Activated T-cell treated with anti-CD3 and anti-CD28 coated beads, Interleukin-2, amount 50 U/mL, for 24 hours (primary cell): ENCODE data around the gene IP6K1.
"Not testable (repeated sequence)": the region's sequence is repeated elsewhere in the genome, so short reads cannot be mapped to it uniquely, and the experiment has no call there.

ENCODE experiments used
- DNase-seq: peaks from one replicate; pipeline ENCODE4 v3.0.0-alpha.2; 2020
- H3K27ac Mint-ChIP-seq: 2 replicates; pipeline ENCODE4 v1.8.0; 2020; ENCODE audit warnings: mild to moderate bottlenecking, mixed read lengths
- H3K27me3 Mint-ChIP-seq: 2 replicates; pipeline ENCODE4 v1.8.0; 2020; ENCODE audit warnings: mixed read lengths
- H3K36me3 Mint-ChIP-seq: 2 replicates; pipeline ENCODE4 v1.8.0; 2020; ENCODE audit warnings: low read depth, mixed read lengths
- H3K4me1 Mint-ChIP-seq: 2 replicates; pipeline ENCODE4 v1.8.0; 2020; ENCODE audit warnings: low read depth, mixed read lengths
- H3K4me3 Mint-ChIP-seq: 2 replicates; pipeline ENCODE4 v1.8.0; 2020; ENCODE audit warnings: mild to moderate bottlenecking, moderate library complexity, mixed read lengths
- H3K9me3 Mint-ChIP-seq: 2 replicates; pipeline ENCODE4 v1.8.0; 2020; ENCODE audit warnings: mixed read lengths

IP6K1 gene

DNA sequence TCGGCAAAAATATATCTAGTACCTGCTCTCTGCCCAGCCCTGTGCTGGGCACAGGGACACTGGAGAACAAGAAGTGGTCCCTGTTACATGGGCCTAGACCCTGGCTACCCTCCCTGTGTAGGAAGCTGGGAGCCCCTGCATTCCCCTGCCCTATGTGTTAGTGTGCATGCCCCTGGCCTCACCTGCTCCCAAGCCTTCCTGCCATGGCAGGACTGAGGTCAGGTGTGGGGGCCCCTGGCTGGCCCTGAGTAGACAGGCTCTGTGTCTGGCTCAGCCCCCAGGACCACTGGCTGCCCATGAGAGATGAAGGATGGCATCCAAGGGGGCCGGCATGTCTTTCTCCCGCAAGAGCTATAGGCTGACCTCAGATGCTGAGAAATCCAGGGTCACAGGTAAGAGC is 95.5 kb downstream of the IP6K1 start:
- peak overlapping the region; percentile 97 for H3K4me3 Mint-ChIP-seq
- H3K27me3 Mint-ChIP-seq, H3K9me3 Mint-ChIP-seq, DNase-seq: not testable (repeated sequence)
- peaks cover 22% of the 10 kb centered on the region for H3K36me3 Mint-ChIP-seq
- peaks cover 49% of the 10 kb centered on the region for H3K4me1 Mint-ChIP-seq
- H3K27ac Mint-ChIP-seq = peak overlapping the region; percentile 40

DNA sequence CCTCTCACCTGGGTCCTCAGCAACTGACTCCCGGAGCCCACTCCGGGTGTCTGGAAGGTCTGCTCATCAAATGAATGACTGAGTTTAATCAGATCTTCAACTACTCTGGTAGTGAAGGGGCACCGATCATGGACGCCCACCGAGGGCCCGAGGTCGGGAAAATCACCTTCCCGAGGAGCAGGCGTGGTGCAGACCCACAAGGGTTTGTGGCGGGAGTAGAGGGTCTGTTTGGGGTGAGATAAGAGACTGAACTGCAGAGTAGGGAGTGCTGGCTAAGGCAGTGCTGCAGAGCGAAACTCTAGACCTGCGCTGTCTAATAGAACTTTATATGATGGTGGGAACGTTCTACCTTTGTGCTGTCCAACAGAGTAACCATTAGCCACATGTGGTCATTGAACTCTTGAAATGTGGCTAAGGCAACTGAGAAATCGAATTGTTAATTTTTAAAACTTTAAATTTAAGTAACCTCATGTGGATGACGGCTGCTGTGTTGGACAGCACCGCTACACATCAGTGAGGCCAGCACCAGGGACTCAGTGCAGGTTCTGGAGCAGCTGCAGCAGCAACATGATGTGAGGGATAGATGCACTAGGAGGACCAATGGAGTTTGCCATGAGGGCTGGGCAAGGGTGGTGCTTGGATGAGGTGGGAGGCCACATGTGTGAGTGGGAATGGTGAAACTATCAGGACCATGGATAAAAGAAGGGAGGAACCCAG is 96.3 kb downstream of the IP6K1 start:
- H3K27me3 Mint-ChIP-seq, DNase-seq: not testable (repeated sequence)

DNA sequence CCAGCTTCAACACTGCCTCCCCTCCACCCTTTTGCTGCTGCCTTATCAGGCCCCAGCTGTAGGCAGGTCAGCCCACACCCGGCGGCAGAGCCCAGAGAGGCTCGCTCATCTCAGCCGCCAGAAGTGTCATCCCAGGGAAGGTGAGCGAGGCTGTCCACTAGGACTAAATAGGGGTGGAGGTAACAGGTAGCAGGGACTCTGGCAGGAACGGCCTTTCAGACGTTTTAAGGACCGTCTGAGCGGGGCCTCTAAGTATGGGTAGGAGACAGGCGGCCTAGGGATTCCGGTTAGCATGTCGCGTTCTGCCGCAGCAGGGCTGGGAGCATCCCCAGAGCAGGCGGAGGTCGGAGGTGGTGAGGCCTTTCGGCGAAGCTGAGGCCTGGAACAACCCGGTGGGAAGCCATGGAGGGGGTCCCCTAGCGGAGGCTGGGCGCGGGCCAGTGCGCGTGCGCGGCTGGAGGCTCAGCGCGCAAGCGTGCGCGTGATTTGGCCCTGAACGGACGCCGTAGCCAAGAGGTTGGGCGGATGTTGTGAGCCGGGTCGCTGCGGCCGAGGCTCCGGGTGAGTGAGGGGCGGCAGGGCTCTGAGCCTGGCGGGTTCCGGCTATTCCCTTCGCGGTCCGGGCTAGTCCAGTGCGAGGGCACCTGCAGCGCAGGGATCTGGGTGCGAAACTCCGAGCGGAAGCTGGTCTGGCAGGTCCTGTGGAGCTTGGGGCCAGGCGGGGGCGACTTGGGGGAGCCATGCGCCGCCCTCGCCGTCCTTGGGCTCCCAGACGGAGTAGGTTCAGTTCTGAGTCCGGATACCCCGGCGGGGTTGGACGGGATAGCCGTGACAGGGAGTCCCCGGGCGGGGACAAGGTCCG is 97.1 kb downstream of the IP6K1 start, which contains the start of the genes MST1 and RNF123:
Gene MST1, minus strand, starts transcription at position 429 of the 862 bp plus-strand sequence. CDS start 783 bp downstream, outside the sequence.
Gene RNF123, plus strand, starts transcription at position 512 of the 862 bp plus-strand sequence. CDS start 1,609 bp downstream, outside the sequence.
- Mint-ChIP-seq H3K4me3 (peak within 1 kb of the TSS; percentile 97), H3K4me1 (peaks cover 50% of the 10 kb centered on the region), H3K36me3 (peaks cover 29% of the 10 kb centered on the region), H3K27me3 (no peaks in the 10 kb centered on the region), H3K27ac (peak within 1 kb of the TSS; percentile 97), H3K9me3 (no peaks in the 10 kb centered on the region)
- peak; percentile 97 for DNase-seq

More for the DNA sequence above, 96.3 kb downstream of the IP6K1 start:
- H3K9me3 Mint-ChIP-seq = not testable (repeated sequence)
- peak overlapping the region; percentile 97 for H3K4me3 Mint-ChIP-seq
- H3K4me1 Mint-ChIP-seq = peaks cover 53% of the 10 kb centered on the region
- peak overlapping the region; percentile 97 for H3K27ac Mint-ChIP-seq
- H3K36me3 Mint-ChIP-seq = peaks cover 27% of the 10 kb centered on the region

DNA sequence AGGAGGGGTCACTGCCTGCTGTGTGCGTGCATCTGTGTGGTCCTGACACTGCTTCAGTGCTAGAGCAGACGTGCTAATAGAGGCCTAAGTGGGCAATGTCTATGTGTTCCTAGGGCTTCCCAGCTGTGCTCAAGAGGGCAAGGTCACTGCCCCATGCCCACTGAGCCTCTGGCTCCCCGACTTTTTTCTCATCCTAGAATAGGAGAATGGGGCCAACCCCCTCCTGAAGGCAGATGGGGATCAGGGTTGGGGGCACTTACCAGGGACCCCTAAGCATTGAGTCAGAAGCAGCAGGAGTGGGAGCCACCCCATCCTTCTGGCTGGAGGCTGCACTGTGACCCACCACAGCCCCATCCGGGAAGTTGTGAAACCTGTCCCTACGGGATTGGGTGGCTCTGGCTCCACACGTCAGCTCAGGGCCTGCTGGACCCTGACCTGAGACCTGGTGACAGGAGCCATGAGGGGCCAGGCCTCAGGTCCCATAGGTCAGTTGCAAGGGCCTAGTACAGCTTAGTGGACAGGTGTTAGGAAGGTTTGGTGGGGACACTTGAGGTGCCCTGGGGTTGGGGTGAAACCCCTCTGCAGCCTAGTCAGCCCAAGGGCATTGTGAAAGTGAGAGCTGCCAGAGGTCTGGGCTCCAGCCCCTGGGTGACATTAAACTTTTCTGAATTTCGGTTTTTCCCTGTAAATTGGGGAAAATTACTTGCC is 97.8 kb downstream of the IP6K1 start:
- H3K27ac Mint-ChIP-seq = peak overlapping the region; percentile 97

DNA sequence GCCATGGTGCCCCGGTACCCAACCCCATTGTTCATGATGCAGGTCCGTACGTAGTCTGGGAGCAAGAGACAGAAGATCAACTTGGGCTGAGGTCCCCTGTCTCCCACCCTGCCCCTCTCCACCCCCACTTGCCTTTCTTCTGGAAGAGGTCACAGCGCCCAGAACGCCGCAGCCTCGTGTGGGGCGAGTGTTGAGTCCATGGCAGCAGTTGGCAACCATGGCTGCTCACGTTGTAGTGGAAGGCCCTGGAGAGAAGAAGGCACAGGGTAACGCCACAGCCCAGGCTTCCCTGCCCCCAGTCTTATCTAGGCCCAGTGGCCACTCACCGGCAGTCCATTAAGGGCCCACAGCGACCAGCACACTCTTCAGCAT is 98.9 kb downstream of the IP6K1 start:
- not testable (repeated sequence) for H3K9me3 Mint-ChIP-seq, H3K27ac Mint-ChIP-seq, DNase-seq, H3K27me3 Mint-ChIP-seq, H3K4me3 Mint-ChIP-seq
- H3K36me3 Mint-ChIP-seq = peaks cover 44% of the 10 kb centered on the region
- H3K4me1 Mint-ChIP-seq = peaks cover 41% of the 10 kb centered on the region

More for the DNA sequence above, 97.8 kb downstream of the IP6K1 start:
- H3K4me3 Mint-ChIP-seq = peak overlapping the region; percentile 97
- H3K36me3 Mint-ChIP-seq = peaks cover 33% of the 10 kb centered on the region
- not testable (repeated sequence) for H3K9me3 Mint-ChIP-seq, H3K27me3 Mint-ChIP-seq, DNase-seq
- H3K4me1 Mint-ChIP-seq = peaks cover 45% of the 10 kb centered on the region

DNA sequence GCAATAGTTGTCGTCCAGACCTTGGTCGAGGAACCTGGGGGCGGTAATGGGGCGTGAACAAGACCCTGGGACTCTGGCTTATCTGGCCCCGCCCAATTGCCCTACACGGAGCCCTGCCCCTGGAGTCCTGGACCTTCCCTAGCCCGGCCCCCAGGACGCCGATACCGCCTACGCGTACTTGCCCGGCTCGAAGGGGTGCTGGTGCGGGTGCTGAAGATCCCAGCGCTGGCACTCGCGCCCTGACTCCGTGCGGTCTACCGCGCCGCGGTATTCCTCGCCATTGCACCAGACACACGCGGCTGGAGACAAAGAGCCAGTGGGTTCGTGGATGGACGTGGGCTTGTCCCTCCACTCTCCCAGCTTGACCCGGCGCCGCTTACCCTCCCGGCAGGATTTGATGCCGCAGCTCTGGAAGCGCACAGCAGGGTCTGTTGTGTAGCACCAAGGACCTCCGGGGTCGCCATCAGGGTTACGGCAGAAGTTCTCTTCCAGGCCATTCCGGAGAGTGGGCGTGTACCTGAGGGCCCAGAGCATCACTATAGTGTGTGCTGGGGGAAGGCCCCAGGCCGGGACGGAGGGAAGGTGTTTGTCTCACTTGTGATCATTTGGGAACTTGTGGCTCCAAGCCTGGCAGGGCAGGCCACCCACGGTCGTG is 99.4 kb downstream of the IP6K1 start:
- peak overlapping the region; percentile 18 for H3K27ac Mint-ChIP-seq
- H3K36me3 Mint-ChIP-seq = peaks cover 49% of the 10 kb centered on the region
- H3K4me1 Mint-ChIP-seq = peaks cover 41% of the 10 kb centered on the region
- H3K27me3 Mint-ChIP-seq, H3K9me3 Mint-ChIP-seq: not testable (repeated sequence)
- peak overlapping the region; percentile 15 for H3K4me3 Mint-ChIP-seq
- DNase-seq = peak; percentile 71

DNA sequence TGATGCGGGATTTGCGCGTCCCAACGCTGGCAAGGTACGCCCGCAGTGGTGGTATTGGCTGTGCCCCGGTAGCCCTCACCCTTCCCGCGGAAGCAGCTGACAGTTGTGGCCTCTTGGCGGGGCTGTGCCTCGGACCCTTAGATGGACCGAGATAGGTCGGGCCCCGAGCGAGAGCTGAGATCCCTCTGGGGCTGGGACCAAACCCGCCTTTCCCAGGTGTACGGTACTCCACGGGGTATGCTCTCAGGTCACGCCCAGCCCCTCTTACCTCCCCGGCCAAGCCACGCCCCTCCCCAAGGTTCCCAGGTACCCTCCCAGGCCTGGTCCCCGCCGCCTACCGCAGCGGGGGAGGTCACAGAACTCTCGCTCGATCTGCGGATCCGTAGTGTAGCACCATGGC is 100.0 kb downstream of the IP6K1 start:
- DNase-seq = peak; percentile 66
- H3K27me3 Mint-ChIP-seq, H3K9me3 Mint-ChIP-seq, H3K27ac Mint-ChIP-seq: not testable (repeated sequence)
- peak overlapping the region; percentile 55 for H3K4me3 Mint-ChIP-seq
- H3K36me3 Mint-ChIP-seq = peaks cover 54% of the 10 kb centered on the region
- peaks cover 37% of the 10 kb centered on the region for H3K4me1 Mint-ChIP-seq

DNA sequence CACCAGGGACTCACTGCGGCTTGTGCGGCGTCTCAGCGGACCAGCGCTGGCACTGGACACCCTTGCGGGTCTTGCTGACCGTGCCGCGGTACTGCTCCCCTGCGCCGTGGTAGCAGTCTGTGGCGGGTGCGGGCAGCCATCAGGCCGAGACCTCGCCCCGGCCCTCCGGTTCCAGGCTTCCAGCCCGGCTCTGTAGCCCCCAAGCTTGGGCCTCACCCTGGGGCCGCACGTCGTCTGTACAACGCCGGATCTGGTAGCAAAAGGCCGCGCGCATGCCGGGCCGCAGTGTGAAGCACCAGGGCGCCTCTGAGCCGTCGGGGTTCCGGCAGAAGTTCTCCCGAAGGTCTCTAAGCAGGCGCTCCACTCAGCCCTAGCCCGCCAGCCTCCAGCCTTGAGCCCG is 100.5 kb downstream of the IP6K1 start:
- Mint-ChIP-seq H3K4me3 (peak overlapping the region; percentile 18), H3K36me3 (peaks cover 58% of the 10 kb centered on the region), H3K4me1 (peaks cover 32% of the 10 kb centered on the region)
- H3K9me3 Mint-ChIP-seq, H3K27me3 Mint-ChIP-seq, H3K27ac Mint-ChIP-seq: not testable (repeated sequence)
- peak; percentile 46 for DNase-seq

DNA sequence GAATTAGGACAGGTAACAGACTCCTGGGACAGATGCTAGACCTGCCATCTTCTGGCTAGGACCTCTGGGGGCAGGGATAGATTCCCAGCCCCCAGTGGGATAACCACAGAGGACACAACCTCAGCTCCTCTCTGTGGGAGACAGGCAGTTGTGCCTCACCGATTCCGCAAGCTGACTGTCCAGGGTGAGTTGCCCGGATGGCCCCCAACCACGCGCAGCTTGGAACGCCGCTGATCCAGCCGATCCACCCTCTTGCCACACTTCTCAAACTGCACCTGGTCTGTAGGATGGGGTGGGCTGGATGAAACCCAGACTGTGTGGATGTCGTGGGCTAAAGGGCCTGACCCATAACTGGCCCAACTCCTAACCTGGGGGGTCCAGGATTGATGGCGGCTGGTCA is 101.2 kb downstream of the IP6K1 start:
- peaks cover 25% of the 10 kb centered on the region for H3K4me1 Mint-ChIP-seq
- not testable (repeated sequence) for H3K27me3 Mint-ChIP-seq, H3K4me3 Mint-ChIP-seq, DNase-seq, H3K9me3 Mint-ChIP-seq, H3K27ac Mint-ChIP-seq
- peaks cover 65% of the 10 kb centered on the region for H3K36me3 Mint-ChIP-seq

DNA sequence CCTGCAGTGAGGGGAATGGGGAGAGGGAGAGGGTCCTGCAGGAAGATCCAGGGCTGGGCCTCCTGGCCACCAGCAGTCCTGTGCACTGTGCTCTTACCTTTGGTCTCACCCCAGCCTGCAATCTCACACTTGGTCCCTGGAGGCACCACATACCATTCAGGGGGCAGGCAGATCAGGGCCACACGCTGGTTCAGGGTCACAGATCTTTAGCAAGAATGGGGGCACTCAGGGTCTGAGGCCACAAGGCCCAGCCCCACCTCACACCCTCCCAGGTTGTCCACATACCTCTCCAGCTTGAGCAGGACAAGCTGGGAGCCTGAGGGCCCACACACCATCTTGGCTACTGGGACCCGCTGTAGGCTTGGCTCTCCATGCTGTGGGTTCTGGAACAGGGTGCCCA is 101.9 kb downstream of the IP6K1 start:
- not testable (repeated sequence) for H3K4me3 Mint-ChIP-seq, H3K27me3 Mint-ChIP-seq, H3K9me3 Mint-ChIP-seq, H3K27ac Mint-ChIP-seq, DNase-seq
- H3K4me1 Mint-ChIP-seq = peaks cover 26% of the 10 kb centered on the region
- H3K36me3 Mint-ChIP-seq = peaks cover 65% of the 10 kb centered on the region

DNA sequence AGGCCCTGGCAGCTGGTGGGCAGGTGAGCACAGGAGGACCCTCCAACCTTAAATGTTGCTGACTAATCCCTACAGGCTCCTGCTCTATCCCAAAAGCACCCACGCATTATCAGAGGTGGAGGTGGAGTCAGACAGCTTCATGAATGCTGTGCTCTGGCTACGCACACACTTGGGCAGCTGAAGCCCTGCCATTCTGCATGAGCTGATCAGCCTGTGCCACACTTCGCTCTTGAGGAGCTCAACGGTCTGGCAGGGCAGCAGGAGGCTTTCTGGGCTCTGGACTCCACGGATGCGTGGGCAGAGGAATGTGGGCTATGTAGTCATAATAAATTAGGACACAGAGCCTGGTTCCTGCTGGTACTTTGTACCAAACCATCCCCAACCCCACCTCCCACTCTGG is 103.2 kb downstream of the IP6K1 start:
- no peaks in the 10 kb centered on the region for H3K9me3 Mint-ChIP-seq
- no peak overlapping the region for H3K4me3 Mint-ChIP-seq
- peaks cover 73% of the 10 kb centered on the region for H3K36me3 Mint-ChIP-seq
- peaks cover 18% of the 10 kb centered on the region for H3K4me1 Mint-ChIP-seq
- H3K27me3 Mint-ChIP-seq = no peaks in the 10 kb centered on the region
- DNase-seq = no peak
- no peak overlapping the region for H3K27ac Mint-ChIP-seq

DNA sequence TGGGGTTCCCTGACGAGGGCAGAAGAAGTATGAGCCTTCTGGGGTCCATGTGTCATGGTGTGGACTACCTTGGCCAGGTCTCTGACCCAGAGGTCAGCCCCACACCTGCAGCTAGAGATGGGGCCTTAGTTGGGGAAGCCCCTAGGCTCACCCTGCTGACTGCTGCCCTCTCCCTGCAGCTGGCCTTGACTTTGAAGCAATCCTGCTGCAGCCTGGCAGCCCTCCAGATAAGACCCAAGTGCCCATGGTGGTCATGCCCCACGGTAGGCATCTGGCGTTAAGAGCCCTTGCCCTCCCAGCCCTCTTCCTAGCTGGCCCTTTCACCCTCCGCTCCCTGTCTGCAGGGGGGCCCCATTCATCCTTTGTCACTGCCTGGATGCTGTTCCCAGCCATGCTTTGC is 104.8 kb downstream of the IP6K1 start:
- DNase-seq = no peak
- no peaks in the 10 kb centered on the region for H3K9me3 Mint-ChIP-seq
- H3K27me3 Mint-ChIP-seq = no peaks in the 10 kb centered on the region
- H3K27ac Mint-ChIP-seq = no peak overlapping the region
- no peak overlapping the region for H3K4me3 Mint-ChIP-seq
- peaks cover 89% of the 10 kb centered on the region for H3K36me3 Mint-ChIP-seq
- peaks cover 17% of the 10 kb centered on the region for H3K4me1 Mint-ChIP-seq

DNA sequence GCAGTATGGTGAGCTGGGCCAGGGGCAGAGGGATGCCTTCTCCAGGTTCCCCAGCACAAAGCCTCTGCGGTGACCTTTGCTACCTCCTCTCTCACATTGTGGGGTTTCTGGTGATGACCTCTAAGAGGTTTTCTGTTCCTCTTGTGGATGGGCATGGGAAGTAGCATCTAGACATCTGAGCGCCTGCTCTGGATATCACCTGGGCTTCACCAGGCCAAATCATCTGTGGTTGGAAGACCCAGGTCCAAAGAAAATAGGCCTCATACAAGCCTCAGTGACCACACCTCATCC is 105.2 kb downstream of the IP6K1 start:
- DNase-seq = no peak
- no peak overlapping the region for H3K27ac Mint-ChIP-seq
- H3K27me3 Mint-ChIP-seq = no peaks in the 10 kb centered on the region
- no peaks in the 10 kb centered on the region for H3K9me3 Mint-ChIP-seq
- H3K4me3 Mint-ChIP-seq = no peak overlapping the region
- H3K4me1 Mint-ChIP-seq = peaks cover 17% of the 10 kb centered on the region
- H3K36me3 Mint-ChIP-seq = peaks cover 93% of the 10 kb centered on the region

DNA sequence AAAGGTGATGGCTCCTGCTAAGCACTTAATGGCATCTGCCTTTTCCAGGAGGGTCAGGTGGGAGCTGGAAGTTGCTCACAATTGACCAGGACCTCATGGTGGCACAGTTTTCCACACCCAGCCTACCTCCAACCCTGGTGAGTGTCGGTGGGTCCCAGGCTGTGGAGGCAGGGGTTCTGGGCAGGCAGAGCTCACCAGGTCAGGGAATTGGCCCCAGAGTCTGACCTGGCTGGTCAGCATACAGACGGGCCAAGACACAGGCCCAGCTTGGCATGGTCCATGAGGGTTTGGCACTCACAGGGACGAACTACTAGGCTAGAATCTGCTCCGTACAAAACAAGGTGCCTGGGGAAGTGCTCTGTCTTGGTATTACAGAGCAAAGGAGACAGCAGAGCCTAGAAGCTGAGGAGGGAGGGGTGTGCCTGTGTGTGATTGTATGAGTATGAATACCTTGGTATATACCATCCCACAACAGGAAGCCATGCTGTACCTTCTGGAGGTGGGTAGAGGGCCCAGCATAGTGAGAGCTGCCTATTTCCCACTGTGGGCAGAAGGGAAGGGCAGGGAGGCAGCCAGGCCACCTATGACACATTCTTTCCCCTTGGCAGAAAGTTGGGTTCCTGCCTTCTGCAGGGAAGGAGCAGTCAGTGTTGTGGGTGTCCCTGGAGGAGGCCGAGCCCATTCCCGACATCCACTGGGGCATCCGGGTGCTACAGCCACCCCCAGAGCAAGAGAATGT is 105.7 kb downstream of the IP6K1 start:
- Mint-ChIP-seq H3K27ac (peak overlapping the region; percentile 50), H3K4me1 (peaks cover 22% of the 10 kb centered on the region), H3K36me3 (peaks cover 98% of the 10 kb centered on the region), H3K4me3 (no peak overlapping the region), H3K27me3 (no peaks in the 10 kb centered on the region), H3K9me3 (no peaks in the 10 kb centered on the region)
- DNase-seq = no peak
